ENCODE results near the gene LDHB. TPM values are rescaled to one million over a fixed set of nuclear protein-coding genes. Genes with fewer than 3 reads are reported as not detected.

The LDHB gene
- total RNA-seq, 1 experiment from 2014 or later = 788 TPM

DNA sequence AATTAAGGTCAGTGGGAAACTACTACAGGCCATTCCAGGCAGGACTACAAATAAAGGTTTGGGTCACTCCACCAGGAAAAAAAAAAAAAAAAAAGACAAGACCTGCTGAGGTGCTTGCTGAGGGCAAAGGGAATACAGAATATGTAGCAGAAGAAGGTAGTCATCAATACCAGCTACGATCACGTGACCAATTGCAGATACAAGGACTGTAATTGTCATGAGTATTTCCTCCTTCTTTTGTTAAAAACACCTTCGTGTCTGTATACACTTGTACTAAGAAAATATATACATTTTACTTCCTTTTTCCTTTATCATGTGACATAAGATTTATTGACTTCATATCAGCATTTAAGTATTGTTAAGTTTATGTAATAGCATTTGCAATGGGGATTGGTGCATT, 72.2 kb downstream of the LDHB start:
- ChIA-PET CTCF (no interaction called here), POLR2A (no interaction called here)
- Mint-ChIP-seq H3K4me3 (ENCODE audit: unreplicated experiment) (no peak overlapping the region), H3K4me1 (ENCODE audit: insufficient read depth, unreplicated experiment) (peaks cover 4% of the 10 kb centered on the region), H3K27ac (ENCODE audit: low read depth, unreplicated experiment) (no peak overlapping the region), H3K36me3 (ENCODE audit: insufficient read depth, unreplicated experiment) (no peaks in the 10 kb centered on the region), H3K9me3 (ENCODE audit: unreplicated experiment) (peaks cover 14% of the 10 kb centered on the region), H3K27me3 (ENCODE audit: insufficient read depth, unreplicated experiment) (no peaks in the 10 kb centered on the region)
- BruUV-seq (replicated peaks) = no TSS peak
- TF ChIP-seq, protein P1, sequence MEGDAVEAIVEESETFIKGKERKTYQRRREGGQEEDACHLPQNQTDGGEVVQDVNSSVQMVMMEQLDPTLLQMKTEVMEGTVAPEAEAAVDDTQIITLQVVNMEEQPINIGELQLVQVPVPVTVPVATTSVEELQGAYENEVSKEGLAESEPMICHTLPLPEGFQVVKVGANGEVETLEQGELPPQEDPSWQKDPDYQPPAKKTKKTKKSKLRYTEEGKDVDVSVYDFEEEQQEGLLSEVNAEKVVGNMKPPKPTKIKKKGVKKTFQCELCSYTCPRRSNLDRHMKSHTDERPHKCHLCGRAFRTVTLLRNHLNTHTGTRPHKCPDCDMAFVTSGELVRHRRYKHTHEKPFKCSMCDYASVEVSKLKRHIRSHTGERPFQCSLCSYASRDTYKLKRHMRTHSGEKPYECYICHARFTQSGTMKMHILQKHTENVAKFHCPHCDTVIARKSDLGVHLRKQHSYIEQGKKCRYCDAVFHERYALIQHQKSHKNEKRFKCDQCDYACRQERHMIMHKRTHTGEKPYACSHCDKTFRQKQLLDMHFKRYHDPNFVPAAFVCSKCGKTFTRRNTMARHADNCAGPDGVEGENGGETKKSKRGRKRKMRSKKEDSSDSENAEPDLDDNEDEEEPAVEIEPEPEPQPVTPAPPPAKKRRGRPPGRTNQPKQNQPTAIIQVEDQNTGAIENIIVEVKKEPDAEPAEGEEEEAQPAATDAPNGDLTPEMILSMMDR (IDR thresholded peaks at IDR 0.05; ENCODE audit: unreplicated experiment) = no peak
- DNase-seq (ENCODE audit: unreplicated experiment) = no peak
- intact Hi-C loops (cut with micrococcal nuclease) = no loop called here

Other genes with a start within 250 kb of the LDHB start
- gene PYROXD1, start 220.2 kb downstream of the LDHB start, total RNA-seq (2022) = 35.5 and 35.9 TPM in 2 replicates
- gene RECQL, start 156.2 kb downstream of the LDHB start, total RNA-seq (2022) = 44.9 and 49.5 TPM in 2 replicates
- 58.6 and 80.7 TPM in 2 replicates for gene GOLT1B, start 156.1 kb downstream of the LDHB start, total RNA-seq (2022)
- gene SPX, start 131.5 kb downstream of the LDHB start, total RNA-seq (2022) = 154 and 203 TPM in 2 replicates
- gene GYS2, start 53.0 kb downstream of the LDHB start, total RNA-seq (2022) = 0.29 and 0.47 TPM in 2 replicates
- not detected in 2 replicates for gene KCNJ8, start 116.9 kb upstream of the LDHB start, total RNA-seq (2022)